Upper lobe of left lung (tissue), 4 donors: ENCODE data around the gene RPGRIP1L.

Experiments
- EP300 ChIP-seq, 4 donors: sonication (generic); formaldehyde crosslinking; IDR thresholded peaks; one replicate each; pipeline ENCODE4 v1.5.1; 2017; ENCODE audit warnings: antibody characterized with exemption in 4 of 4, control low read depth in 2 of 4
- POLR2AphosphoS5 ChIP-seq, 2 donors: sonication (generic); formaldehyde crosslinking; IDR thresholded peaks; one replicate each; pipeline ENCODE4 v1.5.1; 2017; ENCODE audit warnings: antibody characterized with exemption in 2 of 2
- TF ChIP-seq, protein P1 (sequence below), 6 experiments: fragments of 450-650 bp in 4 of 6; fragments of 200-600 bp in 2 of 6; sonication (generic) in 2 of 6; IDR thresholded peaks; one replicate each; pipeline ENCODE4 v1.5.1; 2016 to 2019; ENCODE audit warnings: antibody characterized with exemption in 6 of 6

DNA sequence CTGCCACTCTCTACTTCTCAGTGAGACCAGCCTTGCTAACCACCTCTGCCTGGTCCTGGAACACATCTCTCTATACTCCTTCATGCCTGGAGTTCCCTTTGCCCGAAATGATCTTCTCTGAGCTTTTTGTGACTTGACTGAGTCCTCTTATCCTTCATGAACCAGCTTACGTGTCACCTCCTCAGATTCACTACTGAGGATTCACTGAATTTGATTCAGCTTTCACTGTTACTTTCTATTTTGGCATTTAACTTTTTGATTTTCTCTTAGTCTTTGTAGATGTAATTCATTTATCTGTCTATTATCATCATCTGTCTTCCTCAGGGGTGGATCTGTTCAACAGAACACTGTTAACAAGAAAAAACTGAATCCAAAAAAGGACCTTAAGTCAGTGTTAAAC is 95.6 kb downstream of the RPGRIP1L start:
- TF ChIP-seq, protein P1, sequence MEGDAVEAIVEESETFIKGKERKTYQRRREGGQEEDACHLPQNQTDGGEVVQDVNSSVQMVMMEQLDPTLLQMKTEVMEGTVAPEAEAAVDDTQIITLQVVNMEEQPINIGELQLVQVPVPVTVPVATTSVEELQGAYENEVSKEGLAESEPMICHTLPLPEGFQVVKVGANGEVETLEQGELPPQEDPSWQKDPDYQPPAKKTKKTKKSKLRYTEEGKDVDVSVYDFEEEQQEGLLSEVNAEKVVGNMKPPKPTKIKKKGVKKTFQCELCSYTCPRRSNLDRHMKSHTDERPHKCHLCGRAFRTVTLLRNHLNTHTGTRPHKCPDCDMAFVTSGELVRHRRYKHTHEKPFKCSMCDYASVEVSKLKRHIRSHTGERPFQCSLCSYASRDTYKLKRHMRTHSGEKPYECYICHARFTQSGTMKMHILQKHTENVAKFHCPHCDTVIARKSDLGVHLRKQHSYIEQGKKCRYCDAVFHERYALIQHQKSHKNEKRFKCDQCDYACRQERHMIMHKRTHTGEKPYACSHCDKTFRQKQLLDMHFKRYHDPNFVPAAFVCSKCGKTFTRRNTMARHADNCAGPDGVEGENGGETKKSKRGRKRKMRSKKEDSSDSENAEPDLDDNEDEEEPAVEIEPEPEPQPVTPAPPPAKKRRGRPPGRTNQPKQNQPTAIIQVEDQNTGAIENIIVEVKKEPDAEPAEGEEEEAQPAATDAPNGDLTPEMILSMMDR (IDR thresholded peaks at IDR 0.05) = no peak
- no peak for TF ChIP-seq EP300 (IDR thresholded peaks at IDR 0.05)
- TF ChIP-seq POLR2AphosphoS5 (IDR thresholded peaks at IDR 0.05) = no peak
